ENCODE measurements around the gene OR52J3. TPM values are rescaled to one million over a fixed set of nuclear protein-coding genes. Genes with fewer than 3 reads are reported as not detected.

The OR52J3 gene
- not detected for total RNA-seq (2021; ENCODE audit: unreplicated experiment)
- not detected for polyA plus RNA-seq (2012; ENCODE audit: insufficient read length)
- not detected for Bru-seq, nascent RNA
- not detected for BruChase-seq, experiment 1, labeled RNA remaining after a 2-hour chase
- not detected for BruChase-seq, experiment 2, labeled RNA remaining after a 6-hour chase
- long read RNA-seq, result 0 reads

- H3K9me3 ChIP-seq (ENCODE audit: control insufficient read depth, insufficient read depth, low read depth, low read length), result no peaks in the 10 kb centered on the region
- TF ChIP-seq, protein P1, sequence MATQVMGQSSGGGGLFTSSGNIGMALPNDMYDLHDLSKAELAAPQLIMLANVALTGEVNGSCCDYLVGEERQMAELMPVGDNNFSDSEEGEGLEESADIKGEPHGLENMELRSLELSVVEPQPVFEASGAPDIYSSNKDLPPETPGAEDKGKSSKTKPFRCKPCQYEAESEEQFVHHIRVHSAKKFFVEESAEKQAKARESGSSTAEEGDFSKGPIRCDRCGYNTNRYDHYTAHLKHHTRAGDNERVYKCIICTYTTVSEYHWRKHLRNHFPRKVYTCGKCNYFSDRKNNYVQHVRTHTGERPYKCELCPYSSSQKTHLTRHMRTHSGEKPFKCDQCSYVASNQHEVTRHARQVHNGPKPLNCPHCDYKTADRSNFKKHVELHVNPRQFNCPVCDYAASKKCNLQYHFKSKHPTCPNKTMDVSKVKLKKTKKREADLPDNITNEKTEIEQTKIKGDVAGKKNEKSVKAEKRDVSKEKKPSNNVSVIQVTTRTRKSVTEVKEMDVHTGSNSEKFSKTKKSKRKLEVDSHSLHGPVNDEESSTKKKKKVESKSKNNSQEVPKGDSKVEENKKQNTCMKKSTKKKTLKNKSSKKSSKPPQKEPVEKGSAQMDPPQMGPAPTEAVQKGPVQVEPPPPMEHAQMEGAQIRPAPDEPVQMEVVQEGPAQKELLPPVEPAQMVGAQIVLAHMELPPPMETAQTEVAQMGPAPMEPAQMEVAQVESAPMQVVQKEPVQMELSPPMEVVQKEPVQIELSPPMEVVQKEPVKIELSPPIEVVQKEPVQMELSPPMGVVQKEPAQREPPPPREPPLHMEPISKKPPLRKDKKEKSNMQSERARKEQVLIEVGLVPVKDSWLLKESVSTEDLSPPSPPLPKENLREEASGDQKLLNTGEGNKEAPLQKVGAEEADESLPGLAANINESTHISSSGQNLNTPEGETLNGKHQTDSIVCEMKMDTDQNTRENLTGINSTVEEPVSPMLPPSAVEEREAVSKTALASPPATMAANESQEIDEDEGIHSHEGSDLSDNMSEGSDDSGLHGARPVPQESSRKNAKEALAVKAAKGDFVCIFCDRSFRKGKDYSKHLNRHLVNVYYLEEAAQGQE (IDR thresholded peaks at IDR 0.05; ENCODE audit: insufficient read depth in 1 of 2, low read depth in 2 of 2, low read length in 1 of 2), result no peak
- TF ChIP-seq POLR2AphosphoS5 (IDR thresholded peaks at IDR 0.05; ENCODE audit: low read depth, low read length), result no peak
- no peak for TF ChIP-seq TCF7L2 (IDR thresholded peaks at IDR 0.05; ENCODE audit: low read depth, low read length)
- TF ChIP-seq, protein P2, sequence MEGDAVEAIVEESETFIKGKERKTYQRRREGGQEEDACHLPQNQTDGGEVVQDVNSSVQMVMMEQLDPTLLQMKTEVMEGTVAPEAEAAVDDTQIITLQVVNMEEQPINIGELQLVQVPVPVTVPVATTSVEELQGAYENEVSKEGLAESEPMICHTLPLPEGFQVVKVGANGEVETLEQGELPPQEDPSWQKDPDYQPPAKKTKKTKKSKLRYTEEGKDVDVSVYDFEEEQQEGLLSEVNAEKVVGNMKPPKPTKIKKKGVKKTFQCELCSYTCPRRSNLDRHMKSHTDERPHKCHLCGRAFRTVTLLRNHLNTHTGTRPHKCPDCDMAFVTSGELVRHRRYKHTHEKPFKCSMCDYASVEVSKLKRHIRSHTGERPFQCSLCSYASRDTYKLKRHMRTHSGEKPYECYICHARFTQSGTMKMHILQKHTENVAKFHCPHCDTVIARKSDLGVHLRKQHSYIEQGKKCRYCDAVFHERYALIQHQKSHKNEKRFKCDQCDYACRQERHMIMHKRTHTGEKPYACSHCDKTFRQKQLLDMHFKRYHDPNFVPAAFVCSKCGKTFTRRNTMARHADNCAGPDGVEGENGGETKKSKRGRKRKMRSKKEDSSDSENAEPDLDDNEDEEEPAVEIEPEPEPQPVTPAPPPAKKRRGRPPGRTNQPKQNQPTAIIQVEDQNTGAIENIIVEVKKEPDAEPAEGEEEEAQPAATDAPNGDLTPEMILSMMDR (IDR thresholded peaks at IDR 0.05), result no peak
- no peak for TF ChIP-seq SIN3A (IDR thresholded peaks at IDR 0.05; ENCODE audit: borderline replicate concordance, insufficient read depth, low read depth, low read length)
- no peak within 1 kb of the TSS for H3K27ac ChIP-seq (ENCODE audit: low read length)
- ChIA-PET POLR2A (no interaction called here), CTCF (no interaction called here)
- no peaks in the 10 kb centered on the region for H3K36me3 ChIP-seq (ENCODE audit: control insufficient read depth, insufficient read depth, low read length)
- no TSS peak for BruUV-seq (replicated peaks)
- in situ Hi-C loops (cut with HindIII; ENCODE audit: low pct_unique_long_range_greater_than_20kb, low sequenced_read_pairs), result no loop called here
- H3K4me3 ChIP-seq (ENCODE audit: low read depth in 2 of 2, low read length in 2 of 2), result no peak within 1 kb of the TSS
- no peaks in the 10 kb centered on the region for H3K27me3 ChIP-seq (ENCODE audit: control insufficient read depth, insufficient read depth, low read length)
- ATAC-seq (no peak), DNase-seq (ENCODE audit: low read depth, low spot score) (no peak)
- intact Hi-C loops (cut with micrococcal nuclease; ENCODE audit: unreplicated experiment), result no loop called here
- no peaks in the 10 kb centered on the region for H3K4me1 ChIP-seq (ENCODE audit: control insufficient read depth, insufficient read depth, low read length)
These were observed at the start of gene OR52J3 for GRCh38 chr11:5046226-5046625. Gene OR52J3 (plus strand): TSS chr11:5046526. CDS start chr11:5046526, 0 bp downstream.

GRCh38 chr11:5004424-5005274 lies 41.7 kb upstream of the OR52J3 start:
- TF ChIP-seq, protein P2 (IDR thresholded peaks at IDR 0.05), result peak; percentile 81
- TF ChIP-seq TCF7L2 (IDR thresholded peaks at IDR 0.05; ENCODE audit: low read depth, low read length) (no peak), SIN3A (IDR thresholded peaks at IDR 0.05; ENCODE audit: borderline replicate concordance, insufficient read depth, low read depth, low read length) (no peak)
- Histone ChIP-seq H3K9me3 (ENCODE audit: control insufficient read depth, insufficient read depth, low read depth, low read length) (no peaks in the 10 kb centered on the region), H3K4me1 (ENCODE audit: control insufficient read depth, insufficient read depth, low read length) (no peaks in the 10 kb centered on the region), H3K27ac (ENCODE audit: low read length) (no peak overlapping the region), H3K27me3 (ENCODE audit: control insufficient read depth, insufficient read depth, low read length) (no peaks in the 10 kb centered on the region; the same call in 1 of the 2 replicates), H3K4me3 (ENCODE audit: low read depth in 2 of 2, low read length in 2 of 2) (no peak overlapping the region), H3K36me3 (ENCODE audit: control insufficient read depth, insufficient read depth, low read length) (no peaks in the 10 kb centered on the region)
- ATAC-seq (peak; percentile 83), DNase-seq (ENCODE audit: low read depth, low spot score) (peak; percentile 52)
- in situ Hi-C loops (cut with HindIII; ENCODE audit: low pct_unique_long_range_greater_than_20kb, low sequenced_read_pairs) (no loop called here), intact Hi-C loops (cut with micrococcal nuclease; ENCODE audit: unreplicated experiment) (loop anchor here (1.0 to 10.0 kb wide), 3 partner anchors 367 to 820 kb away; partner anchors contain the start of gene OR51D1)
- ChIA-PET CTCF (interaction anchor here (1.6 kb wide), 1 partner anchor 368 kb away, joined by 8 read pairs; the partner anchor contains the start of gene OR51D1), POLR2A (no interaction called here)
- BruUV-seq (replicated peaks), result no TSS peak
